Measurements from ENCODE around the gene CFHR5. TPM values are rescaled to one million over a fixed set of nuclear protein-coding genes. Genes with fewer than 3 reads are reported as not detected.
"Not testable (repeated sequence)": the region's sequence is repeated elsewhere in the genome, so short reads cannot be mapped to it uniquely, and the experiment has no call there.

CFHR5 gene
- not detected for total RNA-seq (2021; fragmentation: NEBNext Ultra II Directional; extraction: Animal tissue kit (Norgen Biotek cat#: 25700))
- long read RNA-seq: 0 reads

- Mint-ChIP-seq H3K9me3 (no peaks in the 10 kb centered on the region), H3K27ac (no peak within 1 kb of the TSS), H3K36me3 (ENCODE audit: low read depth) (no peaks in the 10 kb centered on the region), H3K27me3 (ENCODE audit: insufficient read depth) (no peaks in the 10 kb centered on the region), H3K4me3 (no peak within 1 kb of the TSS), H3K4me1 (ENCODE audit: low read depth) (no peaks in the 10 kb centered on the region)
- no peak for TF ChIP-seq CTCF (IDR thresholded peaks at IDR 0.05)
- no peak for DNase-seq
These were observed at the start of gene CFHR5 for GRCh38 chr1:196977278-196977677. TSS of gene CFHR5 (plus strand) at chr1:196977556. CDS start at chr1:196977665, 109 bp downstream.

- not testable (repeated sequence) for DNase-seq; H3K9me3 Mint-ChIP-seq; H3K4me3 Mint-ChIP-seq; H3K4me1 Mint-ChIP-seq (ENCODE audit: low read depth); H3K27me3 Mint-ChIP-seq (ENCODE audit: insufficient read depth); H3K27ac Mint-ChIP-seq; H3K36me3 Mint-ChIP-seq (ENCODE audit: low read depth)
These were observed 44.5 kb upstream of the CFHR5 start for GRCh38 chr1:196932853-196933252.

GRCh38 chr1:196933531-196934189 lies 43.7 kb upstream of the CFHR5 start:
- Mint-ChIP-seq H3K27me3 (ENCODE audit: insufficient read depth) (no peaks in the 10 kb centered on the region), H3K36me3 (ENCODE audit: low read depth) (no peaks in the 10 kb centered on the region), H3K4me1 (ENCODE audit: low read depth) (no peaks in the 10 kb centered on the region), H3K9me3 (no peaks in the 10 kb centered on the region), H3K4me3 (no peak overlapping the region), H3K27ac (no peak overlapping the region)
- DNase-seq: no peak
- no peak for TF ChIP-seq CTCF (IDR thresholded peaks at IDR 0.05)

GRCh38 chr1:196941474-196941873 lies 35.9 kb upstream of the CFHR5 start:
- H3K9me3 Mint-ChIP-seq; H3K27me3 Mint-ChIP-seq (ENCODE audit: insufficient read depth); DNase-seq; H3K27ac Mint-ChIP-seq; H3K4me3 Mint-ChIP-seq; H3K36me3 Mint-ChIP-seq (ENCODE audit: low read depth); H3K4me1 Mint-ChIP-seq (ENCODE audit: low read depth): not testable (repeated sequence)

GRCh38 chr1:196943568-196943967 lies 33.8 kb upstream of the CFHR5 start, which contains the start of gene CFHR2:
TSS of gene CFHR2 (plus strand) at chr1:196943738. CDS start at chr1:196943881, 143 bp downstream.
- not testable (repeated sequence) for H3K27ac Mint-ChIP-seq; H3K4me3 Mint-ChIP-seq; H3K9me3 Mint-ChIP-seq; H3K36me3 Mint-ChIP-seq (ENCODE audit: low read depth); H3K4me1 Mint-ChIP-seq (ENCODE audit: low read depth); DNase-seq; H3K27me3 Mint-ChIP-seq (ENCODE audit: insufficient read depth)

- Mint-ChIP-seq H3K9me3 (no peaks in the 10 kb centered on the region), H3K4me3 (no peak overlapping the region), H3K36me3 (ENCODE audit: low read depth) (no peaks in the 10 kb centered on the region), H3K27ac (no peak overlapping the region), H3K4me1 (ENCODE audit: low read depth) (no peaks in the 10 kb centered on the region), H3K27me3 (ENCODE audit: insufficient read depth) (no peaks in the 10 kb centered on the region)
- peak; percentile 1 for DNase-seq
- TF ChIP-seq CTCF (IDR thresholded peaks at IDR 0.05): no peak
These were observed 25.5 kb upstream of the CFHR5 start for GRCh38 chr1:196951711-196952394.

- H3K9me3 Mint-ChIP-seq: no peaks in the 10 kb centered on the region
- TF ChIP-seq CTCF (IDR thresholded peaks at IDR 0.05): no peak
- no peak for DNase-seq
- 0 out of 2 replicates have a peak, but pooled peaks cover 5% of the 10 kb centered on the region for H3K4me1 Mint-ChIP-seq (ENCODE audit: low read depth)
- H3K36me3 Mint-ChIP-seq (ENCODE audit: low read depth): no peaks in the 10 kb centered on the region
- H3K4me3 Mint-ChIP-seq: no peak overlapping the region
- H3K27ac Mint-ChIP-seq: no peak overlapping the region
- H3K27me3 Mint-ChIP-seq (ENCODE audit: insufficient read depth): no peaks in the 10 kb centered on the region
These were observed 22.6 kb upstream of the CFHR5 start for GRCh38 chr1:196954778-196955177.
